ENCODE results near the gene CNOT6.
"Not testable (repeated sequence)": the region's sequence is repeated elsewhere in the genome, so short reads cannot be mapped to it uniquely, and the experiment has no call there.

The CNOT6 gene

DNA sequence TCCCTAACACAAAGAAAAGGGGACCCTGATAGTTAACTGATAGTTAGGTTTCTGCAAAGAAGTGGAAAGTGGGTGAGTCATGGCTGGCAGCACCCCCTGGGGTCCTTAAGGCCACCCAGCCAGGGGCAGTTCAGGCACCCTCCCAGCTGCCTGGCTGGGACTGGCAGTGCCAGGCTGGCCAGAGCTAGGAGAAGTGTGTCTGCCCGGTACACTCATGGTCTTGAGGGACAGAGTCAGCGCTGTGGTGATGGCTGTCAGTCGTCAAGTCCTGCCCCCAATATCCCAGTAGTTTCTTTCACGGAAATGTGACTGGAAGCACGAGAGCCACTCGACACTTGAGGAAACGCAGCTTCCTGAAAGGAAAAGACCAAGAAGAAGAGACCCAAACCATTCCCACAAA, 22.3 kb upstream of the CNOT6 start:
- no peak for DNase-seq (ENCODE audit: low spot score)

DNA sequence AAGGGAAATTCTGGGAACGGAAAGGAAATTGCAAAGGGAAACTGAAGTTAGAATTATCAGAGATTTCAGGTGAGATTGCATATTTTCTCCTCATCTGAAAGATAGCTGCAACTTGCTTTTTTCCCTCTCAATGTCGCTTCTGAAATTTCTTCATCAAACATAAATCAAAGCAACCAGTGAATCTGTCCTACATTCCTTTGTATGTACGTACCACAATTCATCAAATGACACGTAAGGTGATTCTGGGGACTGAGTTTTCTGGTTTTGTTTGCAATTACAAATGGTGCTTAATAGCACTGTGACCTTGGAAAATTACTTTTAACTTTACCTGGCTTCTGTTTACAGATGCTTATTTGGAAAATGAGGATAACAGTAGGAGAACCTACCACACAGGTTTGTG, 21.9 kb upstream of the CNOT6 start:
- DNase-seq (ENCODE audit: low spot score) = no peak

DNA sequence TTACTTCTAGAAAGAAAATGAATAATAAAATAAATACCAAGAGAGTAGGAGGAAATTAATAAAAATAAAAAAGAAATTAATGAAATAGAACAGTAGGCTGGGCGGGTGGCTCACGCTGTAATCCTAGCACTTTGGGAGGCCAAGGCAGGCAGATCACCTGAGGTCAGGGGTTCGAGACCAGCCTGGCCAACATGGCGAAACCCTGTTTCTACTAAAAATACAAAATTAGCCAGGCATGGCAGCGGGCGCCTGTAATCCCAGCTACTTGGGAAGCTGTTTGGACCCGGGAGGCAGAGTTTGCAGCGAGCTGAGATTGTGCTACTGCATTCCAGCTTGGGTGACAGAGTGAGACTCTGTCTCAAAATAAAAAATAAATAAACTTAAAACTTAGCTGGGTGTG, 20.8 kb upstream of the CNOT6 start:
- not testable (repeated sequence) for DNase-seq (ENCODE audit: low spot score)

DNA sequence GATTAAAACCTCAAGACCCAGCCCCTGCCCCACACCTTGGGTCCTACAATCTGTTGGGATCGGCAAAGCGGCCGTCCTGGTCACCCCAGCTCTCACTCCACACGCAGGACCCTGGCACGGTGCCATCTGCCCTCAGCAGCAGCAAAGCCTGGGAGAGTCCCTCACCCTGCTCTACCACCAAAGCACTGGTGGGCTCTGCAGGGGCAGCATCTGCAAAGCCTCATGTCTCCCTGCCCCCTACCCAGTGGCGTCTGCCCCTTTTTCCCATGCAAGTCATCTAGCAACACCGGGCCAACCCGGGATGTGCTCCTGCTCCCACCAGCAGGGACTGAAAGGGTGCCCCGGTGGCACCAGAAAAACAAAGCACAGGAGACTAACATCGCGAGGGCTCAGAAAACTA, 19.6 kb upstream of the CNOT6 start:
- DNase-seq (ENCODE audit: low spot score) = no peak

DNA sequence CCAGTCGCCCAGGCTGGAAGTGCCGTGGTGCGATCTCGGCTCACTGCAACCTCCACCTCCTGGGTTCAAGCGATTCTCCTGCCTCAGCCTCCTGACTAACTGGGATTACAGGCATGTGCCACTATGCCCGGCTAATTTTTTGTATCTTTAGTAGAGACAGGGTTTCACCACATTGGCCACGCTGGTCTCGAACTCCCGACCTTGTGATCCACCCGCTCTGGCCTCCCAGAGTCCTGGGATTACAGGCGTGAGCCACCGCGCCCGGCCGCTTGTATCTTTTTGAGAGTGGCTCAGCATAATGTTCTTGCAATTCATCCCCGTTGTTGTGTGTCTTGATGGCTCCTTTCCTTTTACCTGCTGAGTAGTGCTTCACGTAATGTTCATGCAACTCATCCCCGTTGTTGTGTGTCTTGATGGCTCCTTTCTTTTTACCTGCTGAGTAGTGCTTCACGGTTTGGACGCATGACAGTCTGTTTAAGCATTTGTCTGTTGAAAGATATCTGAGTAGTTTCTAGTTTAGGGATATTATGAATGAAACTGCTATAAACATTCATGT, 18.1 kb upstream of the CNOT6 start:
- not testable (repeated sequence) for DNase-seq (ENCODE audit: low spot score)

DNA sequence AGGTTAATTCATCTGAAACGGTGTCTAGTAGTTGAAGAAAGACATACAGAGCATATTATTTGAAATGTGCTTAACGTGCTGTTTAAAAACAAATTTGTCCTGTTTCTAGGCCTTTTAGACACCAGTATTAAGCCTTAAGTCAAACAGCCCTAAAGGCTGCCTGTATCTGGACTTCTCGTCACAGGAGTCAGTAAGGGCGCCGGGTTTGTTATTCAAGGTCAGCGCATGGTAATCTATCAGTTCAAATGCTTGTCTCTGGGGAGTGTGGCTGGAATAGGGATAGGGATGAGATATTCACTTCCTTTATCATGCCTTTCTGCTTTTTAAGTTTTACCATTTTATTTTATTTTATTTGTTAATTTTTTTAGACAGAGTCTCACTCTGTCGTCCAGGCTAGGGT, 9.4 kb upstream of the CNOT6 start:
- DNase-seq (ENCODE audit: low spot score) = no peak

DNA sequence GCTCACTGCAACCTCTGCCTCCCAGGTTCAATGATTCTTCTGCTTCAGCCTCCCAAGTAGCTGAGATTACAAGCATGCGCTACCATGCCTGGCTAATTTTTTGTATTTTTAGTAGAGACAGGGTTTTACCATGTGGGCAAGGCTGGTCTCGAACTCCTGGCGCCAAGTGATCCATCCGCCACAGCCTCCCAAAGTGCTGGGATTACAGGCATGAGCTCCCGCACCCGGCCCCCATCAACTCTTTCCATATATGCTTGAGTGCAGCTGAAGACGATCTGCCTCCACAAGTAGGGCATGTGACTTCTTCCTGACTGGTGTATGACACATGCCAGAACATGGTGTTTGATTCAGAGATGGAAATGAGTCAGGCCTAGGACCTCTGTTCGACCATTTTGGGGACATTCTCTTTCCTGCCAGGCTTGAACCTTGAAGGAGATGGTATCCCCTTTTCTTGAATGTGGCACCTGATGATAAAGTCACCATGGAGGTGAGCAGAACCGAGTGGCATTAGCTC, 7.5 kb upstream of the CNOT6 start:
- DNase-seq (ENCODE audit: low spot score) = no peak

DNA sequence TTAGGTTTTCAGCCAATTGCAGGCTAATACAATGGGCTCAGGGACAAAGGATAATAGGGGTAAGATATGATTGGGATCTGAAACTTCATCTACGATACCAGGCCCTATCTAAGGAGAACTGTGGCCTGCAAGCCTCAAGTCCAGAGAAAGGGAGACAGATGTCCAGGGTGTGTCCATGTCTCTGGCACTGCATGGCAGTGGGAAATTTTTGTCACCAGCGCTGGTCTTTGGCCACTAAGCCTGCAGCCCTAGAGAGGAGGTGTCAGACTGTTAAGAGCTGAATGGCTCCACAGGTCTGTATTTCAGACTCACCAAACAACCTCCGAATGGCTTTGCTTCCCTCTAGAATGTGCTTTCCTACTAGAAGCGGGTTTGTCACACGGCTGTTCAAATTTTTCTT, 6.6 kb upstream of the CNOT6 start:
- no peak for DNase-seq (ENCODE audit: low spot score)

DNA sequence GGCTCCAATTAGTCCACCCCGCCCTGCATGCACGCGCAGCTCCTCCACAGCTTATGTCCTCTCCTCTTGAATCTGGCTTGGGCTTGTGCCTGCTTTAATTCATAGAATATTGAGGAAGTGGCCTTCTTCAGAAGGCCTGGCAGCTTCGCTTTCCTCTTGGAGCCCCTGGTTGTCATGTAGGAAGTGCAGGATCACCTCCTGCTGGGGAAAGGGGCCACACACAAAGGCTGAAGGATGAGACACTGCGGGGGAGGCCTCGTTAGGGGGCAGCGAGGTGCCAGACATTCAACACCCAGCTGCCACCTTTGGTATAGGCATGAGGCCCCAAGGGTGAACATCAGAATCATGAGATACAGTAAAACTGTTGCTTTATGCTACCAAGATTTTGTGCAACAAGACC, 2.7 kb upstream of the CNOT6 start:
- DNase-seq (ENCODE audit: low spot score) = no peak

DNA sequence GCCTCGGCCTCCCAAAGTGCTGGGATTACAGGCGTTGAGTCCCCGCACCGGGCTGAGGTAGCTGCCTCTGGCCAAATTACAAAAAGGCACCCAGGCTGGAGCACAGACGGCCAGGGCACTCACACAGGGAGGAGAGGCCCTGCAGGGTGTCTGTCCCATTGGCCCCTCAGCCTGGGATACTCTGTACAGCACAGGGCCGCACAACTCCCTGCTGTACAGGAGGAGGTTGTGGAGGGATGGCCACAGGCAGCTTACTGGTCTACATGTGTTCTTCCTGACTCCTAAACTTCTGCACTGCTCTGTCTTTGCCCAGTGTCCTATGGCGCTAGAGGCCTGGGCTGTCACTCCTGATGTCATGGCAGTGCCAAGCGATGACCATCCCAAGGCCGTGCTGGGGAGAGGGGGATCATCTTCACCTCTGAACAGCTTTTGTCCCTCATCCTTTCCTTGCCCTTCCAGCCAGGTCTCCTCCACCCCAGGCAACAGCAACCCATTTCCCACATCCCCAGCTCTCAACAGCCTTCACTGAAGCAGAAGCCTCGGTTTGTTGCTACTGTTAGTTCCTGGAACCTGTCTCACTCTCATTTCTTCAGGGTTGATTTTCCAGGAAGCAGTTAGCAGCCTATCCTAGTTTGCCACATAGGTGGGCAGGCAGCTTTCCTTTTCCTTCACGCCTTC, 1.8 kb upstream of the CNOT6 start:
- no peak for DNase-seq (ENCODE audit: low spot score)

DNA sequence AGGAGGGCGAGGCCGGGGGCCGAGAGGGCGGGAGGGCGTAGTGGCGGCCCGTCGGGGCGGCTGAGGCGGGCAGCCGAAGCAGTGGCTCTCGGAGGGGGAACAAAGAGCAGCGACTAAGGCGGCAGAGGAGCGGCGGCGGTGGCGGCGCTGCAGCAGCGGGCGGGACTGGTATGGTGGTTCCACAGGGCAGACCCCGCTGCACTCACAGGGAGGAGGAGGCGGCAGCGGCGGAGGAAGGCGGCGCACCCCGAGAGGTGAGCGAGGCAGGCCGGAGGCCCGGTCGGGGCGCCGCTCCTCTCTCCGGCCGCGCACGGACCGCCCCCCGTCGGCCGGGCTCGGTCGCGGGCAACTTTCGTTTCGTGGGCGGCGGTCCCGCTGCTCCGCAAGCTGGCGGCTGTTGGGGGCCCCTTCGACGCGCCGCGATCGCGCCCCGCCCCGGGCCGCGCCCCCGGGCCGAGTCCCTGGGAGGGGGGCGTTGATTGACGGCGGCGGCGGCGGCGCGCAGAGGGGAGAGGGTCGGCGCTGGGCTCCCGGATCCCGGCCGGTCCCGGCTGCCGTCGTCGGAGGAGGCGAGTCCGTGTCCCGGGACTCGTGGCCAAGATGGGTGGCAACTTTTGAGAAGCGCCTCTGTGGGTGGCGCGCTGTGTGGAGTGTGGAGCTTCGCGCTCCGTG, 467 bp downstream of the CNOT6 start:
- DNase-seq (ENCODE audit: low spot score) = peak; percentile 46

DNA sequence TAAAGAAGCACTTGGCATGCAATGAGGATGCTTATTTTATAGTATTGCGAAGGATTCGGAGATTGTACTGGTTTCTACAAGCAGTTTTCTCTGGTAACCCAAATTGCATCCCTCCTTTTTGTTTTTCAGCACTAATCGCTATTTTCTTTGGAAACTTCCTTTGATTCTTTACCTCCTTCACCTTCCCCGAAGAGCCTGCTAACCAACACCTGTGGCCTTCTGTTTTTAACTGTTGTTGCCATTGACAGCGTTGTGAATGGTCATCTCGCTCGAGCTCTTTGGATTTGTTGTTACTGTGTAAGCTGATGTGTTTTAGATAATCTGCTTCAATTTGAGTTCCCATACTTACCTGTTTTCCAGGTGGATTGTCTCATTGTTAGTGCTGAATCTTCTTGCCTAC, 1.1 kb downstream of the CNOT6 start:
- no peak for DNase-seq (ENCODE audit: low spot score)

DNA sequence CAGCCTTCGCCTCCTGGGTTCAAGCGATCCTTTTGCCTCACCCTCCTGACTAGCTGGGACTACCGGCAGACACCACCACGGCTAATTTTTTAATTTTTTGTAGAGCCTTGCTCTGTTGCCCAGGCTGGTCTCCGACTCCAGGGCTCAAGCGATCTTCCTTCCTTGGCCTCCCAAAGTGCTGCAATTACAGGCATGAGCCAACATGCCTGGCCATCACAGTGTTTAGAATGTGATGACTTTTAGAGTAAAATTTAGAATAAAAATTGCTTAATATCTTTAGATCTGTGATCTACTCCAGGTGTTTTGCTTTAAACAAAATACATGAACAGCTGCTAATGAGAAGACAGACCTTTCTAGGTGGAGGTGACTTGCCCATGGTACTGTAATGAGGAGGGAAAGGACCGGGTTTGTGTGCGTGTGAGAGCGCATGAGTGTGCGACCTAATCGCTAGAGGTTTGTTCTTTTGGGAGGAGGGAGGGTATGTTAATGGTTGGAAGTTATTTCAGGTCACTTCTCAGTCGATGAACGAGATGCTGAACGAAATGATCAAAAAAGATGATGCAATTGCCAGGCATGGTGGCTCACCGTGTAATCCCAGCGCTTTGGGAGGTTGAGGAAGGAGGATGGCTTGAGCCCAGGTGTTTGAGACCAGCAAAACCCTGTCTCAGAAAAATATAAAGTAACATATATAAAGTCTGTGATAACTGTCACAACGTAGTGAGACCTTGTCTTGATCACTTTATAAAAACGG, 2.0 kb downstream of the CNOT6 start:
- no peak for DNase-seq (ENCODE audit: low spot score)

DNA sequence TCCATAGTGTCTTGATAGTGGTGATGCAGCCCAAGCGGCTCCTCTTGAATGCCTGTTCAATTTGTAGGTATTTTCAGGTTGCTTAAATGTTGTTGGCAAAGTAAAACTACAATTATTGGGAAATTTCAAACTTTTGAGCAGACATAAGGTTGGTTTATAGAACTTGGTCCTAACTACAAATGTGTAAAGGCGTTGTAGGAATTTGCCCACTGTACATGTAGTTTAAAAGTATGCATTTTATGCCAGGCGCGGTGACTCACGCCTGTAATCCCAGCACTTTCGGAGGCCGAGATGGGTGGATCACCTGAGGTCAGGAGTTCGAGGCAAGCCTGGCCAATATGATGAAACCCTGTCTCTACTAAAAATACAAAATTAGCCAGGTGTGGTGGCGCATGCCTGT, 2.6 kb downstream of the CNOT6 start:
- not testable (repeated sequence) for DNase-seq (ENCODE audit: low spot score)

DNA sequence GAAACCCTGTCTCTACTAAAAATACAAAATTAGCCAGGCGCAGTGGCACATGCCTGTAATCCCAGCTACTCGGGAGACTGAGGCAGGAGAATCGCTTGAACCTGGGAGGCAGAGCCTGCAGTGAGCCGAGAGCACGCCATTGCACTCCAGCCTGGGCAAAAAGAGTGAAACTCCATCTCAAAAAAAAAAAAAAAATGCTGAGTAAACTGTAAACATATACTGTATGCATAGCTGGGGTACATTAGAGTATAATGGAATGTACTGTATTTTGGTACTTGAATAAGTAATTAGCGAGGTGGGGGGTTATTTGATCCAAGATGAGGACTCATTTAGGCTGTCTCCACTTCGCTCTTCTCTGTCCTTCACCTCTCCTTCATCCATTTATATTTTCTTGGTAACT, 3.7 kb downstream of the CNOT6 start:
- not testable (repeated sequence) for DNase-seq (ENCODE audit: low spot score)

DNA sequence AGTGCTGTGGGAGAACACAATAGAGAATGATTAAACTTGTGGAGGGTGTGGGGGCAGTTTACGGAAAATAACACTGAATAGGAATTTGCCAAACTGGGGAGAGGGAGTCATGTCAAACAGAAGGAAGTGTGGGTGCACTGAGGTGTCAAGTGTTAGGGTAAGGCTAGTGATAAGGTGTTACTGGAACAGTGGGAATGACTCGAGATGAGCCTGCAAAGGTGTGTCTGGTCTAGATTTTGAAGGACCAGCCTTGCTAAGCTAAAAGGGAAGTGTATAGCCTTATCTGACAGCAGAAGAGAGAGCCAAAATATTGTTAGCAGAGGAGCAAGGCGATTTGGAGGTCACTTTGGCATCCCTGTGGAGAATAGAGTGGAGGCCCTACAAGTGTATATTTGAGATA, 4.2 kb downstream of the CNOT6 start:
- no peak for DNase-seq (ENCODE audit: low spot score)

DNA sequence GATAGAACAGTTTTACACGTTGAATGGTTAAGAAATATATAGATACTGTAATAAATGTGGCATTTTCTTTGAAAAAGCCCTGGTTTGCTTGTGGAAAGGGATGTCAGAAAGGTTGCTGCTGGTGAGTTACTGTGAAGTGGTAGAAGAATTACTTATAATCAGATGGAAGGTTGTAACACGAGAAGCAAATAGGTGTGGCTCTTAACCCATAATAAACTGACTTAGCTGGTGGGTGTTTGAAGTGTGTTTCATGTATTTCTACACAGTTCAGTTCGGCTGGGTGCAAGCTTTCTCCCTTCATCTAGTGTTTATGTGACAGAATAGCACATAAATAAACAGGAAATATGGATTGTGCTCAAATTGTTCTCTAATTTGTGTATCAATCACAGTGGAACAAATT, 5.5 kb downstream of the CNOT6 start:
- DNase-seq (ENCODE audit: low spot score) = no peak

DNA sequence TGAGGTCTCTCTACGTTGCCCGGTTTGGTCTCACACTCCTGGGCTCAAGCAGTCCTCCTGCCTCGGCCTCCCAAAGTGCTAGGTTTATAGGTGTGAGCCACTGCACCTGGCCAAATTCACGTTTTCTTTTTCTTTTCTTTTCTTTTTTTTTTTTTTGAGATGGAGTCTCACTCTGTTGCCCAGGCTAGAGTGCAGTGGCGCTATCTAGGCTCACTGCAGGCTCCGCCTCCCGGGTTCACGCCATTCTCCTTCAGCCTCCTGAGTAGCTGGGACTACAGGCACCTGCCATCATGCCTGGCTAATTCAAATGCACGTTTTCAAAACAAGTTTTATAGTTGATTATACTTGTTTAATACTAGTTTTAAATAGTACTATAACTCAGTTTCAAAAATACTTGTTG, 6.1 kb downstream of the CNOT6 start:
- not testable (repeated sequence) for DNase-seq (ENCODE audit: low spot score)

DNA sequence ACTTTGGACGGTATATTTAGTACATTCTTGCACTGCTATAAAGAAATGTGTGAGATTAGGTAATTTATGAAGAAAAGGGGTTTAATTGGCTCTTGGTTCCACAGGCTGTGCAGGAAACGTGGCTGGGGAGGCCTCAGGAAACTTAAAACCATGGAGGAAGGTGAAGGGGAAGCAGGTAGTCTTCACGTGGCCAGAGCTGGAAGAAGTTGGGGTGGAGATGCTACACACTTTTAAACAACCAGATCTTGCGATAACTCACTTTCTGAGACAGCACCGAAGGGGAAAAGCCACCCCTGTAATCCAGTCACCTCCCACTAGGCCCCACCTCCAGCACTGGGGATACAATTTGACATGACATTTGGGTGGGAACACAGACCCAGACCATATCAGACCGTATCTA, 13.5 kb downstream of the CNOT6 start:
- DNase-seq (ENCODE audit: low spot score) = no peak

DNA sequence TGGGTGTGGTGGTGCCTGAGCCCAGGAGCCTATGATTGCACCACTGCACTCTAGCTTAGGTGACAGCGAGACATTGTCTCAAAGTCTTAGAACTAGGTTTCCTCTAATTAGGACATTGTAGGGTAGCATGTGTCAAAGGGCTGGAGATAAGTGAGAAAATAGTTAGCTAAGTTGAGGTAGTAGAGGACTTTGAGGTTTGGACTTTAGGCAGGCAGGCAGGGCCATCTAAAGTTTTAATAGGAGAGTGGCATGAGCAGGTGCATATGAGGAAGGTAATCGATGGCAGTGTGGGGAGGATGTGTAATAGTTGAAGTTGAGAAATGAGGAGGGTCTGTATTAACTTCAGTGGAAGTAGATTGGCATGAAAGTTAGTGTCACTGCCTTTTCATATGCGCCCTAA, 21.1 kb downstream of the CNOT6 start:
- no peak for DNase-seq (ENCODE audit: low spot score)

DNA sequence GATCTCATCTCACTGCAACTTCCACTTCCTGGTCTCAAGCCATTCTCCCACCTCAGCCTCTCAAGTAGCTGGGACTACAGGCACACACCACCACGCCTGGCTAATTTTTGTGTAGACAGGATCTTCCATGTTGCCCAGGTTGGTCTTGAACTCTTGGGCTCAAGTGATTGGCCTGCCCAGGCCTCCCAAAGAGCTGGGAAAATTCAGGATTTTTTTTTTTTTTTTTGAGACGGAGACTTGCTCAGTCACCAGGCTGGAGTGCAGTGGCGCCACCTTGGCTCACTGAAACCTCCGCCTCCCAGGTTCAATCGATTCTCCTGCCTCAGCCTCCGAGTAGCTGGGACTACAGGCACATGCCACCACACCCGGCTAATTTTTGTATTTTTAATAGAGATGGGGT, 21.8 kb downstream of the CNOT6 start:
- DNase-seq (ENCODE audit: low spot score) = not testable (repeated sequence)

DNA sequence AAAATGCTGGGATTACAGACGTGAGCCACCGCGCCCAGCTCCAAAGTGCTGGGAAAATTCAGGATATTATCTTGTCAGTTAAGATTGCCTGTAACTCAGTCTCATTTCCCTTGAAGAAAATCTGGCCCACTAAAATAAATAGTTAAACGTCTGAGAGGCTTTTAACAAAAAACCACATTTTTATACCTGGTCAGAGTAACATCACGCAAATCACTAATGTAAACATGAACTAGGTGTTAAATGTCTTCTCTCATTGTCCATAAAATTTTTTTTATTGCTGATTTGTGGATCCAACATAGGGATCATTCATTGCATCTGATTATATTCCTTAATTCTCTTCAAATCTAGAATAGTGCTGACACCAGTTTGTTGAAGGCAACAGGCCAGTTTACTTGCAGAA, 22.3 kb downstream of the CNOT6 start:
- DNase-seq (ENCODE audit: low spot score) = no peak

DNA sequence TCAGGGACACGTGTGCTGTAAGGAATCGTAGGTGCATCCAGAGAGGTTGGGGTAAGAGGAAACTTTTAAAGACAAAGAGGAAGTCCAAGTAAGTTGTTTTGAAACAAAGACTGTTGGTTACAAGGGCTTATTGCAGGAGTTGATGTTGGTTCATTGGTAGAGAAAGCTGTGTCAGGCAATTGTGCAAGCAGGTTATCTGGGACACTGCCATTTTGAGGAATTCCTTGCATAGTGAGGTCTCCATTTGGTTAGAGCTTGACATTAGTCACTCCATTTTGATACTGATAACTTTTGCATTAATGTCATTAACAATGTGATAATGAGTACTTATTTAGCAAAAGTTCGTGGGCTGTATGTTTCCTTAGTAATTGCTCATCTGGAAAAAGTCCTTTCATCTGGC, 24.9 kb downstream of the CNOT6 start:
- peak; percentile 44 for DNase-seq (ENCODE audit: low spot score)

All from AG08395 (cell line).